Lower lobe of right lung (tissue), 2 donors: ENCODE measurements around the gene ZNF664. TPM values are rescaled to one million over a fixed set of nuclear protein-coding genes. Genes with fewer than 3 reads are reported as not detected.

ENCODE experiments used
- ATAC-seq, 2 donors: fragments of 200-7000 bp; cut with Tn5 transposase; one replicate each; pipeline ENCODE4 v1.9.1; 2020 to 2022; ENCODE audit warnings: mild to moderate bottlenecking in 2 of 2, moderate library complexity in 2 of 2
- DNase-seq: peaks from one replicate; pipeline ENCODE4 v3.0.0-alpha.2; 2020
- H3K27ac ChIP-seq: fragments of 200-600 bp; one replicate; pipeline ENCODE4 v1.8.0; 2022
- H3K27me3 ChIP-seq: fragments of 200-600 bp; one replicate; pipeline ENCODE4 v1.8.0; 2022; ENCODE audit warnings: low read depth
- H3K36me3 ChIP-seq: fragments of 200-600 bp; one replicate; pipeline ENCODE4 v1.8.0; 2022; ENCODE audit warnings: mild to moderate bottlenecking
- H3K4me1 ChIP-seq: fragments of 200-600 bp; one replicate; pipeline ENCODE4 v1.8.0; 2022
- H3K4me3 ChIP-seq: fragments of 200-600 bp; one replicate; pipeline ENCODE4 v1.8.0; 2022; ENCODE audit warnings: mild to moderate bottlenecking
- H3K9me3 ChIP-seq: fragments of 200-600 bp; one replicate; pipeline ENCODE4 v1.8.0; 2022
- CTCF ChIP-seq: fragments of 200-600 bp; IDR thresholded peaks from one replicate; pipeline ENCODE4 v1.8.0; 2022; ENCODE audit warnings: antibody characterized with exemption, mild to moderate bottlenecking
- intact Hi-C: fragments of 100-400 bp; cut with DNase I; formaldehyde crosslinking; loops from one replicate; pipeline ENCODE4 v1.11.0; 2022
- total RNA-seq: library from RNA; stranded (reverse); fragmentation: NEBNext Ultra II Directional; extraction: Animal tissue kit (Norgen Biotek cat#: 25700); gene quantifications from one replicate; pipeline ENCODE4 v1.2.1, GENCODE V29; 2021
- donor health status: DM: no; HTN: yes; CAD: no; lungs with severe emphysema.

The ZNF664 gene
- total RNA-seq, 1 donor from 2014 or later = 84.2 TPM

GRCh38 chr12:123958876-123959275 lies 14.1 kb upstream of the ZNF664 start:
- Histone ChIP-seq H3K9me3 (no peaks in the 10 kb centered on the region), H3K4me3 (no peak overlapping the region), H3K36me3 (no peaks in the 10 kb centered on the region), H3K27me3 (no peaks in the 10 kb centered on the region), H3K27ac (no peak overlapping the region), H3K4me1 (no peaks in the 10 kb centered on the region)
- ATAC-seq (no peak), DNase-seq (no peak)
- TF ChIP-seq CTCF = no peak
- intact Hi-C loops = no loop called here

- Histone ChIP-seq H3K4me3 (no peak overlapping the region), H3K9me3 (no peaks in the 10 kb centered on the region), H3K4me1 (no peaks in the 10 kb centered on the region), H3K36me3 (no peaks in the 10 kb centered on the region), H3K27ac (no peak overlapping the region), H3K27me3 (no peaks in the 10 kb centered on the region)
- TF ChIP-seq CTCF = no peak
- intact Hi-C loops = no loop called here
- ATAC-seq = no peak
- no peak for DNase-seq
Observed at GRCh38 chr12:123960029-123960735, 12.8 kb upstream of the ZNF664 start.

- ATAC-seq (no peak), DNase-seq (no peak)
- no peak for TF ChIP-seq CTCF
- no peaks in the 10 kb centered on the region for H3K27me3 ChIP-seq
- no peaks in the 10 kb centered on the region for H3K9me3 ChIP-seq
- H3K4me3 ChIP-seq = no peak overlapping the region
- intact Hi-C loops = no loop called here
- H3K36me3 ChIP-seq = no peaks in the 10 kb centered on the region
- H3K27ac ChIP-seq = no peak overlapping the region
- no peaks in the 10 kb centered on the region for H3K4me1 ChIP-seq
Observed at GRCh38 chr12:123960856-123961255, 12.2 kb upstream of the ZNF664 start.

GRCh38 chr12:123961585-123962345 lies 11.2 kb upstream of the ZNF664 start:
- intact Hi-C loops = no loop called here
- Histone ChIP-seq H3K27ac (no peak overlapping the region), H3K36me3 (no peaks in the 10 kb centered on the region), H3K27me3 (no peaks in the 10 kb centered on the region), H3K4me3 (no peak overlapping the region), H3K9me3 (no peaks in the 10 kb centered on the region), H3K4me1 (no peaks in the 10 kb centered on the region)
- DNase-seq = no peak
- TF ChIP-seq CTCF = no peak
- peak; percentile 52 to 76 for ATAC-seq

- ATAC-seq (peak in 1 of 2 donors; percentile 46), DNase-seq (no peak)
- no peak for TF ChIP-seq CTCF
- Histone ChIP-seq H3K4me1 (no peaks in the 10 kb centered on the region), H3K27ac (no peak overlapping the region), H3K9me3 (no peaks in the 10 kb centered on the region), H3K4me3 (no peak overlapping the region), H3K36me3 (no peaks in the 10 kb centered on the region), H3K27me3 (no peaks in the 10 kb centered on the region)
- intact Hi-C loops = no loop called here
Observed at GRCh38 chr12:123962513-123962912, 10.5 kb upstream of the ZNF664 start.
